Endothelial cell of umbilical vein (primary cell): ENCODE results near the gene BEND5. TPM values are rescaled to one million over a fixed set of nuclear protein-coding genes. Genes with fewer than 3 reads are reported as not detected.

Experiments used
- BruUV-seq: library from RNA; stranded (reverse); fragments of 400-500 nt; replicated peaks from 2 replicates; lab custom pipeline; 2021; lab: Mats Ljungman, UMichigan
- CTCF ChIA-PET: fragments of 300-600, 350-600 bp; sonication (Branson Sonifier 250); formaldehyde crosslinking; loops from one replicate; lab custom pipeline; 2021; ENCODE audit warnings: antibody characterized with exemption, inconsistent platforms; lab: Charles Lee
- POLR2A ChIA-PET: fragments of 300-600, 350-600 bp; sonication (Branson Sonifier 250); formaldehyde crosslinking; loops from one replicate; lab custom pipeline; 2021; ENCODE audit warnings: antibody characterized with exemption, inconsistent platforms; lab: Charles Lee
- DNase-seq: peaks from one replicate; pipeline ENCODE4 v3.0.0-alpha.2; 2011; ENCODE audit warnings: low read depth, low spot score
- FAIRE-seq: peaks from 2 replicates; lab custom pipeline; 2011; peaks lifted over from hg19 to GRCh38; lab: Jason Lieb, UNC
- H2AFZ ChIP-seq: 2 replicates; pipeline ENCODE4 v1.6.0; 2012; ENCODE audit warnings: low read depth, low read length, control low read depth, inconsistent platforms
- H3K27ac ChIP-seq: 2 replicates; pipeline ENCODE4 v1.5.1; 2011; ENCODE audit warnings: low read depth, mild to moderate bottlenecking, control low read depth, low read length, moderate library complexity; ENCODE audit not compliant: insufficient read depth
- H3K27me3 ChIP-seq, 2 experiments: 2 replicates each; pipeline versions ENCODE4 v1.6.0 to v1.6.1; 2011; ENCODE audit warnings: low read length in 2 of 2, mixed read lengths in 1 of 2; ENCODE audit not compliant: control insufficient read depth in 2 of 2, insufficient read depth in 2 of 2
- H3K36me3 ChIP-seq, 2 experiments: 2 replicates in 1 of 2; 3 replicates in 1 of 2; pipeline ENCODE4 v1.5.1; 2011; ENCODE audit warnings: low read length in 2 of 2, mild to moderate bottlenecking in 1 of 2, moderate library complexity in 1 of 2; ENCODE audit not compliant: control insufficient read depth in 2 of 2, insufficient read depth in 2 of 2; ENCODE audit errors: extremely low read depth in 1 of 2
- H3K4me1 ChIP-seq: 3 replicates; pipeline ENCODE4 v1.5.1; 2011; ENCODE audit warnings: mild to moderate bottlenecking, low read length; ENCODE audit not compliant: control insufficient read depth, insufficient read depth; ENCODE audit errors: extremely low read depth
- H3K4me2 ChIP-seq: 2 replicates; pipeline ENCODE4 v1.6.1; 2011; ENCODE audit warnings: low read length, control low read depth, mixed read lengths; ENCODE audit not compliant: insufficient read depth
- H3K4me3 ChIP-seq, 3 experiments: fragments of 200-600 bp in 1 of 3; sonication (generic), shearing (Covaris generic) in 1 of 3; replicated peaks in 1 of 3; 2 replicates each; pipeline ENCODE4 v1.5.1; 2011 to 2016; ENCODE audit warnings: control low read depth in 3 of 3, low read length in 3 of 3, mild to moderate bottlenecking in 2 of 3, inconsistent platforms in 1 of 3, low read depth in 1 of 3, moderate library complexity in 1 of 3; ENCODE audit not compliant: insufficient read depth in 1 of 3
- H3K79me2 ChIP-seq: 2 replicates; pipeline ENCODE4 v1.6.0; 2012; ENCODE audit warnings: low read length, inconsistent platforms; ENCODE audit not compliant: control insufficient read depth, insufficient read depth
- H3K9ac ChIP-seq: replicated peaks from 2 replicates; pipeline ENCODE3; 2011; ENCODE audit warnings: low read length, control low read depth; ENCODE audit not compliant: insufficient read depth; ENCODE audit errors: extremely low read depth
- H3K9me1 ChIP-seq: replicated peaks from 3 replicates; pipeline ENCODE4 v1.6.0; 2011; ENCODE audit warnings: mild to moderate bottlenecking, low read length; ENCODE audit not compliant: control insufficient read depth, insufficient read depth; ENCODE audit errors: extremely low read depth
- H3K9me3 ChIP-seq: replicated peaks from 2 replicates; pipeline ENCODE4 v1.5.1; 2012; ENCODE audit warnings: low read length, inconsistent platforms; ENCODE audit not compliant: control insufficient read depth, insufficient read depth
- H4K20me1 ChIP-seq: replicated peaks from 2 replicates; pipeline ENCODE3; 2011; ENCODE audit warnings: mild to moderate bottlenecking, low read length; ENCODE audit not compliant: control insufficient read depth, insufficient read depth; ENCODE audit errors: extremely low read depth
- EZH2 ChIP-seq: IDR thresholded peaks from 2 replicates; pipeline ENCODE4 v1.6.1; 2012; ENCODE audit warnings: borderline replicate concordance, low read depth, mild to moderate bottlenecking, moderate library complexity, low read length, inconsistent platforms; ENCODE audit not compliant: severe bottlenecking
- FOS ChIP-seq: IDR thresholded peaks from 2 replicates; pipeline ENCODE4 v1.6.1; 2011; ENCODE audit warnings: mild to moderate bottlenecking, low read length, moderate library complexity, borderline replicate concordance; ENCODE audit not compliant: insufficient read depth
- GATA2 ChIP-seq: IDR thresholded peaks from 2 replicates; pipeline ENCODE4 v1.7.0; 2011; ENCODE audit warnings: low read depth, mild to moderate bottlenecking, moderate library complexity, mixed read lengths, low read length; ENCODE audit not compliant: insufficient read length, insufficient read depth
- JUN ChIP-seq: IDR thresholded peaks from 2 replicates; pipeline ENCODE4 v1.6.1; 2011; ENCODE audit warnings: borderline replicate concordance, low read depth; ENCODE audit not compliant: insufficient read length, insufficient read depth
- MYC ChIP-seq: IDR thresholded peaks from one replicate; pipeline ENCODE4 v1.6.1; 2011; ENCODE audit warnings: mild to moderate bottlenecking, low read depth, low read length
- dilution Hi-C: fragments of 300-500 bp; cut with MboI; formaldehyde crosslinking; loops from one replicate; pipeline ENCODE4 v1.15.0; 2019; ENCODE audit warnings: low sequenced_read_pairs; ENCODE audit not compliant: extremely low pct_ligation_motif_present
- intact Hi-C: fragments of 100-400 bp; cut with micrococcal nuclease; formaldehyde crosslinking; loops from one replicate; pipeline ENCODE4 v1.10.0; 2022
- polyA plus RNA-seq, 4 experiments: library from polyadenylated mRNA; depleted of rRNA in 3 of 4; stranded (reverse) in 3 of 4; unstranded in 1 of 4; fragments of >200 nt; gene quantifications; 2 replicates each; pipeline versions ENCODE4 v1.2.1 to v1.2.3, GENCODE V29; 2011 to 2012; ENCODE audit warnings: missing spikeins in 1 of 4
- total RNA-seq: library from RNA; stranded (reverse); gene quantifications from 2 replicates; pipeline ENCODE4 v1.2.3, GENCODE V29; 2021
- TF ChIP-seq, protein P1 (sequence below), 2 donors: IDR thresholded peaks; 1 replicate in 1 of 2; 2 replicates in 1 of 2; pipeline ENCODE4 v1.5.1; 2011; ENCODE audit warnings: low read length in 2 of 2, mild to moderate bottlenecking in 2 of 2, moderate library complexity in 2 of 2, control low read depth in 1 of 2, inconsistent platforms in 1 of 2, low read depth in 1 of 2; ENCODE audit not compliant: insufficient read depth in 1 of 2; ENCODE audit errors: extremely low read depth in 1 of 2
- TF ChIP-seq, protein P2 (sequence below): IDR thresholded peaks from 2 replicates; pipeline ENCODE4 v1.6.1; 2011; ENCODE audit not compliant: insufficient read depth, insufficient read length

BEND5 gene
- total and polyA plus RNA-seq, 2 donors (not counting 3 experiments of a cell fraction or from before 2014, with no cell fraction given) = not detected

DNA sequence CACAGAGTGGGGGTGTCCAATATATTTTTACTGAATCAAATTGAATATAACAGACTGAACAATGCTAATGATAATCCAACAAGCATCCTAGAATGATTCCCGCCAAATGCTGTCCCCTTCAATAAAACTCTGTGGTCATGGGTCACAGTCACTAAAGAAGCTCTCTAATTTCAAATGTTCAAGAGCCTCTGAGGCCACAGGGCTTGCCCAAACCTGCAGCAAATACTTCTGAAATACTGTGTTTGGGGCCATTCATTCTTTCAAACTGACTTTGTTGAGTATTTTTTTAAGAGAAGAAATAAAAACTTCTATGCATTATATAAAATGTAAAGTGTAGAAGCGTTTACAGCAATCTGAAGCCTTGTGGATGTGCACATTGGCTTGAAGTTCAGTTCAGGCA is 7.6 kb upstream of the BEND5 start:
- FAIRE-seq (no peak), DNase-seq (no peak)
- intact Hi-C loops = no loop called here
- Histone ChIP-seq H3K27me3 (no peaks in the 10 kb centered on the region), H3K9ac (no peak overlapping the region), H3K36me3 (no peaks in the 10 kb centered on the region), H3K4me2 (no peak overlapping the region), H3K4me1 (no peaks in the 10 kb centered on the region), H3K27ac (no peak overlapping the region), H2AFZ (no peak overlapping the region), H4K20me1 (no peaks in the 10 kb centered on the region), H3K9me1 (no peaks in the 10 kb centered on the region), H3K4me3 (no peak overlapping the region), H3K79me2 (no peaks in the 10 kb centered on the region), H3K9me3 (no peaks in the 10 kb centered on the region)
- ChIA-PET POLR2A (no interaction called here), CTCF (no interaction called here)
- TF ChIP-seq, protein P1, sequence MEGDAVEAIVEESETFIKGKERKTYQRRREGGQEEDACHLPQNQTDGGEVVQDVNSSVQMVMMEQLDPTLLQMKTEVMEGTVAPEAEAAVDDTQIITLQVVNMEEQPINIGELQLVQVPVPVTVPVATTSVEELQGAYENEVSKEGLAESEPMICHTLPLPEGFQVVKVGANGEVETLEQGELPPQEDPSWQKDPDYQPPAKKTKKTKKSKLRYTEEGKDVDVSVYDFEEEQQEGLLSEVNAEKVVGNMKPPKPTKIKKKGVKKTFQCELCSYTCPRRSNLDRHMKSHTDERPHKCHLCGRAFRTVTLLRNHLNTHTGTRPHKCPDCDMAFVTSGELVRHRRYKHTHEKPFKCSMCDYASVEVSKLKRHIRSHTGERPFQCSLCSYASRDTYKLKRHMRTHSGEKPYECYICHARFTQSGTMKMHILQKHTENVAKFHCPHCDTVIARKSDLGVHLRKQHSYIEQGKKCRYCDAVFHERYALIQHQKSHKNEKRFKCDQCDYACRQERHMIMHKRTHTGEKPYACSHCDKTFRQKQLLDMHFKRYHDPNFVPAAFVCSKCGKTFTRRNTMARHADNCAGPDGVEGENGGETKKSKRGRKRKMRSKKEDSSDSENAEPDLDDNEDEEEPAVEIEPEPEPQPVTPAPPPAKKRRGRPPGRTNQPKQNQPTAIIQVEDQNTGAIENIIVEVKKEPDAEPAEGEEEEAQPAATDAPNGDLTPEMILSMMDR (IDR thresholded peaks at IDR 0.05; ENCODE audit: extremely low read depth in 1 of 2, insufficient read depth in 1 of 2, low read depth in 1 of 2, low read length in 2 of 2) = no peak
- TF ChIP-seq GATA2 = no peak
- TF ChIP-seq, protein P2, sequence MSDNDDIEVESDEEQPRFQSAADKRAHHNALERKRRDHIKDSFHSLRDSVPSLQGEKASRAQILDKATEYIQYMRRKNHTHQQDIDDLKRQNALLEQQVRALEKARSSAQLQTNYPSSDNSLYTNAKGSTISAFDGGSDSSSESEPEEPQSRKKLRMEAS = no peak
- no peak for TF ChIP-seq FOS
- no peak for TF ChIP-seq EZH2
- no peak for TF ChIP-seq JUN
- no peak for TF ChIP-seq MYC
- BruUV-seq = no TSS peak
- dilution Hi-C loops = no loop called here
